HL-60/S4 treated with retinoic acid at 250 ng/mL for 4 days and 3 days (cell line): Measurements from ENCODE around the gene UBQLNL.

ENCODE experiments used
- in situ Hi-C: fragments of 300-500 bp; cut with MboI; formaldehyde crosslinking; loops from 2 replicates; pipeline ENCODE4 v1.7.0; 2022; ENCODE audit warnings: low sequenced_read_pairs

Gene UBQLNL

GRCh38 chr11:5507933-5508305 is 8.6 kb downstream of the UBQLNL start:
- in situ Hi-C loops = no loop called here

GRCh38 chr11:5507177-5507932 is 9.1 kb downstream of the UBQLNL start:
- in situ Hi-C loops = no loop called here

DNA sequence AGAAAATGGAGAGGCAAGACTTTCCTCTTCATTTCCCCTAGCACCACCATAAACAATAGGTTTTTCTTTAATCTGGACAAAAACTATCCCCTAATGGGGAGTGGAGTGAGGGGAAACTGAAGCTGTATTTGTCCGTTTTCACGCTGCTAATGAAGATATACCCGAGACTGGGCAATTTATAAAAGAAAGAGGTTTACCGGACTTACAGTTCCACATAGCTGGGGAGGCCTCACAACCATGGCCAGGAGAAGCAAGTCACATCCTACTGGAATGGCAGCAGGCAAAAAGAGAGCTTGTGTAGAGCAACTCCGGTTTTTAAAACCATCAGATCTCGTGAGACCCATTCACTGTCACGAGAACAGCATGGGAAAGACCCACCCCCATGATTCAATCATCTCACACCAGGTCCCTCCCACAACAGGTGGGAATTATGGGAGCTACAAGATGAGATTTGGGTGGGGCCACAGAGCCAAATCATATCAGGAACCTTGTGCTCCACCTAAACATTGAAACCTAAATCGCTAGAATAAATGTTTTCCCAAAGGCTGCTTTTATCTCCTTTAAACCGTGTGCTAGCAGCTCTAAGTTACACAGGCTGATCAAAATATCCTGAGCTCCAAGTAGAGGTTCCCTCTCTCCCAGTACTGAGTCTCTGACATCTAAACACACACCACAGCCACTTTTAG is 11.0 kb downstream of the UBQLNL start:
- in situ Hi-C loops = no loop called here

DNA sequence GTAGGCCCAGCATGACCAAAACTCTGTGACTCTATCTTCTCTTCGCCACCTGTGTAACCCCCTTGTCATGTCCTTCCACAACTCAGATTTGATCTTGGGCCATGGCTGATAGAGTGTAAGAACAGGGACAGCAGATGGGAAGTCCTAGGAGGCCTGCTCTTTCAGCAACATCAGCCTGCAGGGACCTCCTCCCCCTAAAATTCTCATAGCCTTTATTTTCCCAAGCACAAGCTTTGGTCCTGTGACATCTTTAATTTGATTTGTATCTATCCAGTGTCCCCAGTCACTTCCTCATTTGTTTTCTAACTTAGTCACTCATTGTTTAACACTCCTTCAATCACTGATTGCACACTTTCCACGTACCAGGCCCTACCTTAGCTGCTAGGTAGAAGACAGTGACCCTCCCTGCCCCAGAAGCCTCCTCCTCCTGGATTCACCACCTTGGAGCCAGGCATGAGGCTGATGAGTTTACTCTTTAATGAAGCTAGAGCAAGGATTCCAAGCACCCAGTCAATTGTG is 12.0 kb downstream of the UBQLNL start:
- in situ Hi-C loops = no loop called here

DNA sequence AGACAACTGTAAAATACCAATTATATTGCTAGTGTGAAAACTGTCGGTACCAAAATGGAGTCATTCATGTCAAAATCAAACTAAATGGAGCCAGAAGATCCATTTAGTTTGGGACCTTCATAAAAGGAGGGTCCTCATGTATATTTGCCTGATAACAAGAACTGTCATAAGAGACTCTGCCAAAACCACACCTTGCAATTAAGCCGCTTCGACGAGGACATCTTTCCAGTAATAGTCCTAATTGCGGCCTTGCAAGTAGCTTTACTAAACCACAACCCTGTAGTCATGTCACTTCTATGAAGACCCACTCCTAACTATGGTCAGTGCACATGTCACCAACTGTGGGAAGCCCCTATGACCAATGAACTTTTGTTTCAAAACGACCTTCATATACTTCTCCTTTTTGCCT is 16.1 kb downstream of the UBQLNL start:
- in situ Hi-C loops = no loop called here

- in situ Hi-C loops = no loop called here
Observed at GRCh38 chr11:5499671-5500070, 16.8 kb downstream of the UBQLNL start.

- in situ Hi-C loops = no loop called here
Observed at GRCh38 chr11:5489576-5490357, 26.7 kb downstream of the UBQLNL start.

- in situ Hi-C loops = no loop called here
Observed at GRCh38 chr11:5488798-5489399, 27.6 kb downstream of the UBQLNL start.

GRCh38 chr11:5488385-5488784 is 28.1 kb downstream of the UBQLNL start, which contains the start of gene OR52D1:
TSS of gene OR52D1 (plus strand) at chr11:5488685. CDS start at chr11:5488707, 22 bp downstream.
- in situ Hi-C loops = no loop called here

DNA sequence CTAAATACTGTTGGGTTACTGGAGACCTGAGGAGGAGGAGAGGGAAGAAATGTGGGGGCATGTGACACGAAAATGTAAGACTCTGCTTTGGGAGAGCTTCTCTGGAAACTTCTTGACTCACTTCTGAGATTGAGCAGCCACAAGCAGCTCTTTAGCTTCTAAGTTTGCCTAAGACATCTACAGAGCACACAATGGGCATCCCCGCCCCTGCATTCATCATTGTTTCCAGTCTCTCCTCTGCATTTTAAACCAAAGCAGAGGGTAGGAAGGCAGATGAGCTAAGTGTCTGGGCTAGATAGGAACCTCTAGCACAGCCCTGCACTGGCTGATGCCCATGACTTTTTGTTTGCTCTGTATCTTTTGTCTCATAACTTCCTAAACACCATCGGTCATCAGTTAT is 30.1 kb downstream of the UBQLNL start:
- in situ Hi-C loops = no loop called here

DNA sequence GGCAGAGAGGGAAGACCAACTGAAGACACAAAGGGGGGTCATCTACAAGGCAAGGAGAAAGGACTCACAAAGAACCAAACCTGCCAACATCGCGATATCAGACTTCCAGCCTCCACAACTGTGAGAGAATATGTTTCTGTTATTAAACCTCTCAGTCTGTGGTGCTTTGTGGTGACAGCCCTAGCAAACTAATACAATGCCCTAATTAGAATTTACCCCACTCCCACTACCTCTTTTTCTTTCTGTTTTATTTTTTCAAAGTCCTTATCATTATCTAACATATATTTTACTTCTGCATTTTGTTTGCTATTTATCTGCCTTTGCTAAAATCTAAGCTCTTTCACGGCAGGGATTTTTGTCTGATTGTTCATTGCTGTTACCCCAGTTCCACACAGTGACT is 30.5 kb downstream of the UBQLNL start:
- in situ Hi-C loops = no loop called here

DNA sequence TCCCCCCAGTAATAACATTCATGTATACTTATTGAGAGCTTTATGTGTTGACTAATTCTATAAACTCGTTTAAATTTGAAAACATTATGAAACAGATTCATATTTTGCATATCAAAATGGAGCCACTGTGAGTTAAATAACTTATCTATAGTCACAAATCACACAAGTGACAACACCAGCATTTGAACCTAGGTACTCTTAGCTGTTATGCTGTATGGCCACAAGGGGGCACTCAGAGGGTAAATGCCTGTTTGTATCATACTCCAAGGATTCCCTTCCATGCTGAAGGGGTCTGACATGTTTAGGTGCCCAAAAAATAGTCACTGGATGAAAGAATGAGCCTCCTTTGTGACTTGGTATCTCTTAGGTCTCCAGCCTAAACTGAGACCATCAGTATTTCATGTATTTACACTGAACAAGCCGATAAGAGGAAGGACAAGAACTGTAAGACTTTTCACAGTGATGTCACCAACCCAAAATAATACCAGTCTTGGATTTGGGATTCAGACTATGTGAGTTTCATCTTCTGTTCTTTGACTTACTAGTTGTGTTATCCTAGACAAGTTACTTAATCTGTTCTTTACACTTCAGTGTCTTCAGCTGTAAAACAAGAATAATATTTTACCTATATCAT is 40.2 kb downstream of the UBQLNL start:
- in situ Hi-C loops = no loop called here

GRCh38 chr11:5473921-5474320 is 42.6 kb downstream of the UBQLNL start:
- in situ Hi-C loops = no loop called here

GRCh38 chr11:5467527-5467926 is 49.0 kb downstream of the UBQLNL start:
- in situ Hi-C loops = no loop called here
